ENCODE results near the gene PAPPA2.

The PAPPA2 gene

GRCh38 chr1:176866011-176866714 lies 403.2 kb downstream of the PAPPA2 start:
- Mint-ChIP-seq H3K27me3 (peaks cover 15% of the 10 kb centered on the region), H3K4me1 (no peaks in the 10 kb centered on the region), H3K9me3 (peaks cover 0 to 18% of the 10 kb centered on the region in 2 donors), H3K27ac (no peak overlapping the region), H3K4me3 (no peak overlapping the region)
- no peak for ATAC-seq
- no peak for DNase-seq

- Mint-ChIP-seq H3K4me3 (no peak overlapping the region), H3K4me1 (no peaks in the 10 kb centered on the region), H3K27me3 (peaks cover 8% of the 10 kb centered on the region), H3K27ac (no peak overlapping the region), H3K9me3 (peaks cover 7 to 9% of the 10 kb centered on the region in 2 donors)
- DNase-seq = no peak
- no peak for ATAC-seq
Observed at GRCh38 chr1:176869577-176869976, 406.6 kb downstream of the PAPPA2 start.

GRCh38 chr1:176876966-176877515 lies 414.1 kb downstream of the PAPPA2 start:
- Mint-ChIP-seq H3K4me1 (no peaks in the 10 kb centered on the region), H3K4me3 (no peak overlapping the region), H3K27me3 (peaks cover 9% of the 10 kb centered on the region), H3K27ac (peak overlapping the region in 1 of 2 donors; percentile 24), H3K9me3 (peaks cover 0 to 9% of the 10 kb centered on the region in 2 donors)
- no peak for ATAC-seq
- DNase-seq = no peak

GRCh38 chr1:176877557-176877956 lies 414.6 kb downstream of the PAPPA2 start:
- peaks cover 9% of the 10 kb centered on the region for H3K27me3 Mint-ChIP-seq
- ATAC-seq (no peak), DNase-seq (no peak)
- H3K4me1 Mint-ChIP-seq = no peaks in the 10 kb centered on the region
- H3K9me3 Mint-ChIP-seq = peaks cover 0 to 8% of the 10 kb centered on the region in 2 donors
- peak overlapping the region in 1 of 2 donors; percentile 24 for H3K27ac Mint-ChIP-seq
- H3K4me3 Mint-ChIP-seq = no peak overlapping the region

- H3K27ac Mint-ChIP-seq = peak overlapping the region in 1 of 2 donors; percentile 13
- DNase-seq (no peak), ATAC-seq (peak; percentile 32)
Observed at GRCh38 chr1:176878750-176879536, 416.0 kb downstream of the PAPPA2 start.

GRCh38 chr1:176879784-176880620 lies 417.0 kb downstream of the PAPPA2 start:
- Mint-ChIP-seq H3K27ac (no peak overlapping the region), H3K4me1 (no peaks in the 10 kb centered on the region), H3K9me3 (no peaks in the 10 kb centered on the region), H3K27me3 (peaks cover 9% of the 10 kb centered on the region), H3K4me3 (no peak overlapping the region)
- no peak for ATAC-seq
- DNase-seq = no peak

More at GRCh38 chr1:176878750-176879536, 416.0 kb downstream of the PAPPA2 start:
- Mint-ChIP-seq H3K9me3 (peaks cover 0 to 2% of the 10 kb centered on the region in 2 donors), H3K4me1 (no peaks in the 10 kb centered on the region), H3K4me3 (no peak overlapping the region), H3K27me3 (peaks cover 9% of the 10 kb centered on the region)

- no peak for ATAC-seq
Observed at GRCh38 chr1:176880955-176881595, 418.1 kb downstream of the PAPPA2 start.

GRCh38 chr1:176884286-176884685 lies 421.3 kb downstream of the PAPPA2 start:
- DNase-seq (no peak), ATAC-seq (no peak)
- no peak overlapping the region for H3K4me3 Mint-ChIP-seq
- H3K27ac Mint-ChIP-seq = no peak overlapping the region
- H3K4me1 Mint-ChIP-seq = no peaks in the 10 kb centered on the region
- H3K27me3 Mint-ChIP-seq = peaks cover 9% of the 10 kb centered on the region
- H3K9me3 Mint-ChIP-seq = peaks cover 3 to 5% of the 10 kb centered on the region in 2 donors

More at GRCh38 chr1:176880955-176881595, 418.1 kb downstream of the PAPPA2 start:
- peak; percentile 31 to 33 for DNase-seq
- no peak overlapping the region for H3K27ac Mint-ChIP-seq
- no peak overlapping the region for H3K4me3 Mint-ChIP-seq
- peaks cover 9% of the 10 kb centered on the region for H3K27me3 Mint-ChIP-seq
- no peaks in the 10 kb centered on the region for H3K4me1 Mint-ChIP-seq
- H3K9me3 Mint-ChIP-seq = no peaks in the 10 kb centered on the region

- Mint-ChIP-seq H3K9me3 (peaks cover 3 to 5% of the 10 kb centered on the region in 2 donors), H3K4me3 (no peak overlapping the region), H3K27me3 (peaks cover 7% of the 10 kb centered on the region), H3K4me1 (no peaks in the 10 kb centered on the region), H3K27ac (no peak overlapping the region)
- DNase-seq (no peak), ATAC-seq (no peak)
Observed at GRCh38 chr1:176884911-176885310, 421.9 kb downstream of the PAPPA2 start.

- Mint-ChIP-seq H3K27me3 (peaks cover 7% of the 10 kb centered on the region), H3K27ac (no peak overlapping the region), H3K4me3 (no peak overlapping the region), H3K4me1 (no peaks in the 10 kb centered on the region), H3K9me3 (peaks cover 3 to 5% of the 10 kb centered on the region in 2 donors)
- ATAC-seq (no peak), DNase-seq (no peak)
Observed at GRCh38 chr1:176885341-176885740, 422.4 kb downstream of the PAPPA2 start.

GRCh38 chr1:176885751-176886150 lies 422.8 kb downstream of the PAPPA2 start:
- Mint-ChIP-seq H3K4me1 (no peaks in the 10 kb centered on the region), H3K4me3 (no peak overlapping the region), H3K27me3 (peaks cover 7% of the 10 kb centered on the region), H3K27ac (no peak overlapping the region), H3K9me3 (peaks cover 3 to 5% of the 10 kb centered on the region in 2 donors)
- DNase-seq (no peak), ATAC-seq (no peak)

GRCh38 chr1:176888471-176889032 lies 425.6 kb downstream of the PAPPA2 start:
- ATAC-seq (no peak), DNase-seq (no peak)
- peaks cover 7% of the 10 kb centered on the region for H3K27me3 Mint-ChIP-seq
- no peaks in the 10 kb centered on the region for H3K4me1 Mint-ChIP-seq
- H3K9me3 Mint-ChIP-seq = peaks cover 3 to 5% of the 10 kb centered on the region in 2 donors
- no peak overlapping the region for H3K27ac Mint-ChIP-seq
- no peak overlapping the region for H3K4me3 Mint-ChIP-seq

GRCh38 chr1:176893625-176894352 lies 430.8 kb downstream of the PAPPA2 start:
- H3K4me3 Mint-ChIP-seq = no peak overlapping the region
- no peak overlapping the region for H3K27ac Mint-ChIP-seq

GRCh38 chr1:176894450-176894849 lies 431.5 kb downstream of the PAPPA2 start:
- no peak for DNase-seq
- Mint-ChIP-seq H3K27ac (no peak overlapping the region), H3K27me3 (peaks cover 17% of the 10 kb centered on the region), H3K4me1 (peaks cover 8% of the 10 kb centered on the region), H3K4me3 (no peak overlapping the region), H3K9me3 (no peaks in the 10 kb centered on the region)
- no peak for ATAC-seq

More at GRCh38 chr1:176893625-176894352, 430.8 kb downstream of the PAPPA2 start:
- H3K9me3 Mint-ChIP-seq = no peaks in the 10 kb centered on the region
- peaks cover 8% of the 10 kb centered on the region for H3K4me1 Mint-ChIP-seq
- ATAC-seq (no peak), DNase-seq (no peak)
- H3K27me3 Mint-ChIP-seq = peaks cover 17% of the 10 kb centered on the region

Data from stimulated activated naive CD8-positive, alpha-beta T cell treated with anti-CD3 and anti-CD28 coated beads, Interleukin-15, amount 100 ng/mL, for 72 hours (primary cell).